SK-N-SH (cell line): ENCODE measurements around the gene WWP2.

ENCODE experiments used
- CHD2 ChIP-seq: fragments of 150-350 bp; IDR thresholded peaks from 2 replicates; pipeline ENCODE4 v1.6.1; 2018; ENCODE audit warnings: low read length; ENCODE audit not compliant: partially characterized antibody
- CTCF ChIP-seq: fragments of 200-600 bp; sonication (generic); IDR thresholded peaks from 2 replicates; pipeline ENCODE4 v1.6.1; 2017; ENCODE audit warnings: antibody characterized with exemption, mild to moderate bottlenecking, moderate library complexity
- GABPA ChIP-seq: IDR thresholded peaks from 2 replicates; pipeline ENCODE4 v1.4.0; 2012; ENCODE audit warnings: low read depth, mild to moderate bottlenecking
- POLR2AphosphoS5 ChIP-seq: IDR thresholded peaks from 2 replicates; pipeline ENCODE4 v1.6.1; 2012; ENCODE audit warnings: low read depth, low read length
- RCOR1 ChIP-seq: fragments of 150-350 bp; IDR thresholded peaks from 2 replicates; pipeline ENCODE4 v1.6.1; 2017; ENCODE audit warnings: antibody characterized with exemption, low read length
- REST ChIP-seq: IDR thresholded peaks from 2 replicates; pipeline ENCODE4 v1.6.1; 2012; ENCODE audit warnings: mild to moderate bottlenecking, low read depth, low read length, moderate library complexity
- SMC3 ChIP-seq: IDR thresholded peaks from 2 replicates; pipeline ENCODE4 v1.6.1; 2012; ENCODE audit warnings: low read depth, low read length, improper control_type of control experiment
- TAF1 ChIP-seq: IDR thresholded peaks from 2 replicates; pipeline ENCODE4 v1.6.1; 2012; ENCODE audit warnings: low read depth, mild to moderate bottlenecking, low read length, moderate library complexity, borderline replicate concordance

GRCh38 chr16:69814561-69814960 is 52.4 kb downstream of the WWP2 start:
- TF ChIP-seq CHD2 (no peak), REST (no peak), CTCF (no peak), RCOR1 (no peak), POLR2AphosphoS5 (no peak), GABPA (no peak), TAF1 (no peak), SMC3 (no peak)
